Retina (tissue), 1 donor: ENCODE measurements around the gene UBE3B.

ENCODE experiments used
- DNase-seq: peaks from one replicate; pipeline ENCODE4 v3.0.0-alpha.2; 2016

UBE3B gene

GRCh38 chr12:109500406-109501185, 23.2 kb downstream of the UBE3B start:
- no peak for DNase-seq

GRCh38 chr12:109501299-109501698, 23.9 kb downstream of the UBE3B start:
- DNase-seq, result no peak

GRCh38 chr12:109502332-109502731, 24.9 kb downstream of the UBE3B start:
- DNase-seq, result no peak

GRCh38 chr12:109503611-109504010, 26.2 kb downstream of the UBE3B start:
- no peak for DNase-seq

GRCh38 chr12:109504068-109504467, 26.6 kb downstream of the UBE3B start:
- DNase-seq, result no peak

- no peak for DNase-seq
Measured at GRCh38 chr12:109510196-109510595, 32.8 kb downstream of the UBE3B start.

- DNase-seq, result no peak
Measured at GRCh38 chr12:109512608-109513007, 35.2 kb downstream of the UBE3B start.

- no peak for DNase-seq
Measured at GRCh38 chr12:109513051-109513450, 35.6 kb downstream of the UBE3B start.

- no peak for DNase-seq
Measured at GRCh38 chr12:109513977-109514376, 36.5 kb downstream of the UBE3B start.

GRCh38 chr12:109517619-109518018, 40.2 kb downstream of the UBE3B start:
- peak; percentile 36 for DNase-seq

- DNase-seq, result peak; percentile 85
Measured at GRCh38 chr12:109518820-109519665, 41.6 kb downstream of the UBE3B start.

- no peak for DNase-seq
Measured at GRCh38 chr12:109519787-109520186, 42.4 kb downstream of the UBE3B start.

- no peak for DNase-seq
Measured at GRCh38 chr12:109521831-109522230, 44.4 kb downstream of the UBE3B start.

GRCh38 chr12:109523071-109523470, 45.6 kb downstream of the UBE3B start:
- no peak for DNase-seq

- DNase-seq, result no peak
Measured at GRCh38 chr12:109523504-109523903, 46.1 kb downstream of the UBE3B start.

GRCh38 chr12:109524466-109525278, 47.2 kb downstream of the UBE3B start:
- peak; percentile 59 for DNase-seq

GRCh38 chr12:109525279-109525585, 47.8 kb downstream of the UBE3B start:
- DNase-seq, result no peak

GRCh38 chr12:109527489-109528123, 50.2 kb downstream of the UBE3B start:
- DNase-seq, result no peak

- DNase-seq, result peak; percentile 82
Measured at GRCh38 chr12:109529691-109530640, 52.5 kb downstream of the UBE3B start.

- no peak for DNase-seq
Measured at GRCh38 chr12:109531411-109531810, 54.0 kb downstream of the UBE3B start.

- DNase-seq, result no peak
Measured at GRCh38 chr12:109532721-109533486, 55.5 kb downstream of the UBE3B start.
